Neuronal stem cell (in vitro differentiated cells): Measurements from ENCODE around the gene GTF2I.
"Not testable (repeated sequence)": the region's sequence is repeated elsewhere in the genome, so short reads cannot be mapped to it uniquely, and the experiment has no call there.

ENCODE experiments used
- DNase-seq: peaks from one replicate; pipeline ENCODE4 v3.0.0-alpha.2; 2013; ENCODE audit warnings: low spot score
- H2AFZ ChIP-seq: one replicate; pipeline ENCODE4 v1.6.1; 2013; ENCODE audit warnings: mild to moderate bottlenecking, low read length, inconsistent platforms
- H2AK5ac ChIP-seq: 2 replicates; pipeline ENCODE4 v1.6.1; 2013; ENCODE audit warnings: low read depth, mild to moderate bottlenecking, inconsistent platforms, low read length, moderate library complexity, mixed read lengths
- H2BK120ac ChIP-seq: 2 replicates; pipeline ENCODE4 v1.6.1; 2013; ENCODE audit warnings: low read depth, mild to moderate bottlenecking, inconsistent platforms, low read length, moderate library complexity, mixed read lengths
- H2BK12ac ChIP-seq: one replicate; pipeline ENCODE4 v1.6.1; 2013; ENCODE audit warnings: low read length, inconsistent platforms
- H2BK15ac ChIP-seq: 2 replicates; pipeline ENCODE4 v1.6.1; 2013; ENCODE audit warnings: mild to moderate bottlenecking, low read length, inconsistent platforms, mixed read lengths
- H2BK5ac ChIP-seq: one replicate; pipeline ENCODE4 v1.6.1; 2013; ENCODE audit warnings: inconsistent platforms, mild to moderate bottlenecking, low read length, moderate library complexity
- H3K14ac ChIP-seq: one replicate; pipeline ENCODE4 v1.6.1; 2013; ENCODE audit warnings: low read length, inconsistent platforms
- H3K18ac ChIP-seq: 2 replicates; pipeline ENCODE4 v1.6.1; 2013; ENCODE audit warnings: low read length, inconsistent platforms
- H3K23ac ChIP-seq: 2 replicates; pipeline ENCODE4 v1.6.1; 2013; ENCODE audit warnings: low read depth, mild to moderate bottlenecking, mixed read lengths, low read length, inconsistent platforms; ENCODE audit not compliant: poor library complexity
- H3K27ac ChIP-seq: replicated peaks from 3 replicates; pipeline ENCODE4 v1.5.1; 2013; ENCODE audit warnings: low read length, inconsistent platforms
- H3K27me3 ChIP-seq, 3 experiments: 2 replicates each; pipeline ENCODE4 v1.6.1; 2013; ENCODE audit warnings: low read length in 3 of 3, mild to moderate bottlenecking in 2 of 3, inconsistent platforms in 1 of 3, low read depth in 1 of 3, mixed read lengths in 1 of 3, moderate library complexity in 1 of 3; ENCODE audit not compliant: control insufficient read depth in 3 of 3, insufficient read depth in 3 of 3
- H3K36me3 ChIP-seq, 2 donors: replicated peaks in 1 of 2; 2 replicates each; pipeline ENCODE4 v1.6.1; 2013; ENCODE audit warnings: low read length in 2 of 2; ENCODE audit not compliant: control insufficient read depth in 2 of 2, insufficient read depth in 2 of 2
- H3K4ac ChIP-seq: 2 replicates; pipeline ENCODE4 v1.6.1; 2013; ENCODE audit warnings: inconsistent platforms, mild to moderate bottlenecking, low read length, moderate library complexity
- H3K4me1 ChIP-seq, 2 donors: 1 replicate in 1 of 2; 2 replicates in 1 of 2; pipeline ENCODE4 v1.6.1; 2013; ENCODE audit warnings: low read length in 2 of 2, low read depth in 1 of 2; ENCODE audit not compliant: control insufficient read depth in 2 of 2, insufficient read depth in 1 of 2
- H3K4me2 ChIP-seq: one replicate; pipeline ENCODE4 v1.6.1; 2013; ENCODE audit warnings: mild to moderate bottlenecking, low read length, inconsistent platforms; ENCODE audit not compliant: insufficient read depth, poor library complexity, severe bottlenecking
- H3K4me3 ChIP-seq, 2 donors: 2 replicates each; pipeline ENCODE4 v1.5.1; 2013; ENCODE audit warnings: low read length in 2 of 2, mild to moderate bottlenecking in 2 of 2, inconsistent platforms in 1 of 2, moderate library complexity in 1 of 2
- H3K79me1 ChIP-seq: one replicate; pipeline ENCODE4 v1.6.1; 2013; ENCODE audit warnings: low read depth, mild to moderate bottlenecking, inconsistent platforms, low read length, moderate library complexity
- H3K9ac ChIP-seq: one replicate; pipeline ENCODE4 v1.6.1; 2013; ENCODE audit warnings: mild to moderate bottlenecking, low read depth, low read length, inconsistent platforms; ENCODE audit not compliant: poor library complexity
- H3K9me3 ChIP-seq, 2 donors: replicated peaks in 1 of 2; 2 replicates each; pipeline versions ENCODE3 to v1.6.1; 2013; ENCODE audit warnings: low read length in 2 of 2, mild to moderate bottlenecking in 2 of 2, inconsistent platforms in 1 of 2, low read depth in 1 of 2, mixed read lengths in 1 of 2, moderate library complexity in 1 of 2; ENCODE audit not compliant: control insufficient read depth in 2 of 2, insufficient read depth in 1 of 2
- H4K8ac ChIP-seq: one replicate; pipeline ENCODE4 v1.6.1; 2013; ENCODE audit warnings: low read depth, mild to moderate bottlenecking, inconsistent platforms, low read length, moderate library complexity
- H4K91ac ChIP-seq: one replicate; pipeline ENCODE4 v1.6.1; 2013; ENCODE audit warnings: low read length, low read depth, mild to moderate bottlenecking, inconsistent platforms; ENCODE audit not compliant: poor library complexity
- WGBS, 2 donors: extraction: QIAGEN DNeasy Blood & Tissue Kit; methylation state at CpG; one replicate each; pipeline ENCODE4 v1.1.7; 2013; ENCODE audit warnings: missing lambda C conversion rate in 2 of 2, mixed read lengths in 1 of 2; ENCODE audit not compliant: insufficient read length in 2 of 2, insufficient replicate concordance in 1 of 2; ENCODE audit errors: extremely low coverage in 2 of 2; 5-methylcytosine and 5-hydroxymethylcytosine counted together

Gene GTF2I

DNA sequence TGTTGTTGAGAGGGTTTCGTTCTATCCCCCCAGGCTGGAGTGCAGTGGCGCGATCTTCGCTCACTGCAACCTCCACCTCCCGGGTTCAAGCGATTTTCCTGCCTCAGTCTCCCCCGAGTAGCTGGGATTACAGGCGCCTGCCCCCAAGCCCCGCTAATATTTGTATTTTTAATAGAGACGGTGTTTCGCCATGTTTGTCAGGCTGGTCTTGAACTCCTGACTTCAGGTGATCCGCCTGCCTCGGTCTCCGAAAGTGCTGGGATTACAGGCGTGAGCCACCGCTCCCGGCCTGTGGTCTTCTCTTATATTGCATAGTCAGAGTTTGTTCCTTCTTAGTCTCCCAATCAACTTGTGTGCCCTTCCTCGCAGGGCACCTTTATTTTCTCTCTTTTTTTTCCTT lies 2.7 kb downstream of the GTF2I start:
- H4K8ac ChIP-seq, H4K91ac ChIP-seq, H3K79me1 ChIP-seq, H2BK120ac ChIP-seq, H3K9me3 ChIP-seq, H3K14ac ChIP-seq, H3K23ac ChIP-seq, H2AK5ac ChIP-seq, H3K4ac ChIP-seq, H2AFZ ChIP-seq, H3K9ac ChIP-seq, H3K27me3 ChIP-seq, H2BK5ac ChIP-seq, H3K4me3 ChIP-seq, DNase-seq, H2BK15ac ChIP-seq, H2BK12ac ChIP-seq: not testable (repeated sequence)
- no CpG with 5 or more reads among the region's 18 CpGs for WGBS, 2 donors
- peak overlapping the region; percentile 86 for H3K27ac ChIP-seq
- H3K4me1 ChIP-seq, result peaks cover 12 to 19% of the 10 kb centered on the region in 2 donors
- peak overlapping the region; percentile 13 for H3K4me2 ChIP-seq
- peak overlapping the region; percentile 44 for H3K18ac ChIP-seq
- peaks cover 2 to 57% of the 10 kb centered on the region in 2 donors for H3K36me3 ChIP-seq

DNA sequence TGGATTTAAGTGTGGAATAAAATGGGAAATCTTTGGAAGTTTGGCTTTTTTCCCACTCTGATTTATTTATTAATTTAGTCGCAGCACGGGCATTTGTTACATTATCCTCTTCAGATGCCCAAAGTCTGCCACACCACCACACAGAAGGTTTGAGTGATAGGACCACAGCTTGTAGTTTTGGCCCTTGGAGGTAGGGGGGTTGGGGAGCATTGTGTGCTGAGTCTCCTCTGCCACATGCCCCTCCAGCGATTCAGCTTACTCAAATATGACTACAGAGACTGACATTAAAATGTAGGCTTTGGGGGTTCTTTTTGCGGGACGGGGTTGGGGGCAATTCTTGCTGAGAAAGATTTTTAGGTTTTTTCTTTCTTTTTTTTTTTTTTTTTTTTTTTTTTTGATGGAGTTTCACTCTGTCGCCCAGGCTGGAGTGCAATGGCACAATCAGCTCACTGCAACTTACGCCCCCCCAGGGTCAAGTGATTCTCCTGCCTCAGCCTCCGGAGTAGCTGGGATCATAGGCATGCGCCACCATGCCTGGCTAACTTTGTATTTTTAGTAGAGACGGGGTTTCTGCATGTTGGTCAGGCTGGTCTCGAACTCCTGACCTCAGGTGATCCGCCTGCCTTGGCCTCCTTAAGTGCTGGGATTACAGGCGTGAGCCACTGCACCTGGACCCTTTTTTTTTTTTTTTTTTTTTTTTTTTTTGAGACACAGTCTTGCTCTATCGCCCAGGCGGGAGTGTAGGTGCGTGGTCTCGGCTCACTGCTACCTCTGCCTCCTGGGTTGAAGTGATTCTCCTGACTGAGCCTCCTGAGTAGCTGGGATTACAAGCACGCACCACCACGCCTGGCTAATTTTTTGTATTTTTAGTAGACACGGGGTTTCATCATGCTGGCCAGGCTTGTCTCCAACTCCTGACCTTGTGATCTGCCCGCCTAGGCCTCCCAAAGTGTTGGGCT lies 4.6 kb downstream of the GTF2I start:
- not testable (repeated sequence) for H2BK12ac ChIP-seq, H3K14ac ChIP-seq, H3K18ac ChIP-seq, H2BK15ac ChIP-seq, H3K27me3 ChIP-seq, DNase-seq, H2AFZ ChIP-seq, H3K9me3 ChIP-seq, H2AK5ac ChIP-seq, H3K4ac ChIP-seq, H3K79me1 ChIP-seq, H4K8ac ChIP-seq, H3K4me2 ChIP-seq, H2BK5ac ChIP-seq, H3K4me3 ChIP-seq, H3K23ac ChIP-seq, H3K27ac ChIP-seq, H2BK120ac ChIP-seq, H3K9ac ChIP-seq, H4K91ac ChIP-seq
- WGBS, 2 donors, result no CpG with 5 or more reads among the region's 21 CpGs
- Histone ChIP-seq H3K36me3 (peaks cover 2 to 75% of the 10 kb centered on the region in 2 donors), H3K4me1 (peaks cover 10 to 12% of the 10 kb centered on the region in 2 donors)

DNA sequence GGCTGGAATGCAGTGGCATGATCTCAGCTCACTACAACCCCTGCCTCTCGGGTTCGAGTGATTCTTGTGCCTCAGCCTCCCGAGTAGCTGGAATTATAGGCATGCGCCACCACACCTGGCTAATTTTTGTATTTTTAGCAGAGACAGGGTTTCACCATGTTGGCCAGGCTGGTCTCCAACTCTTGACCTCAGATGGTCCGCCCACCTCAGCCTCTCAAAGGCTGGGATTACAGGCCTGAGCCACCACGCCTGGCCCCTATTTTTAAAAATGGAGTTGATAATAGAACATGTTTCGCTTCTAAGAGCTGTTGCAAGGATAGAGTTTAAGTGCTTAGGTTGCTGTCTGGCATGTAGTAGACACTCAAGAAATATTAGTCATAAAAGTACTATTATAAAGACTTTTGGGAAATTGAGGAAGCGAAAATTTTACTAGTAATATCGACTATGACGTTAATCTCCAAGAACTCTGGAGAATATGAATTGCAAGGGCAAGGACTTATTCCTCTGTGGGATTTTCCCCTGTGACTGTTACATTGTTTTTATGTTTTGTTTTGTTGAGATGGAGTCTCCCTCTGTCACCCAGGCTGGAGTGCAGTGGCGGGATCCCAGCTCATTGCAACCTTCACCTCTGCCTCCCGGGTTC lies 7.9 kb downstream of the GTF2I start:
- no peak overlapping the region for H3K9ac ChIP-seq

DNA sequence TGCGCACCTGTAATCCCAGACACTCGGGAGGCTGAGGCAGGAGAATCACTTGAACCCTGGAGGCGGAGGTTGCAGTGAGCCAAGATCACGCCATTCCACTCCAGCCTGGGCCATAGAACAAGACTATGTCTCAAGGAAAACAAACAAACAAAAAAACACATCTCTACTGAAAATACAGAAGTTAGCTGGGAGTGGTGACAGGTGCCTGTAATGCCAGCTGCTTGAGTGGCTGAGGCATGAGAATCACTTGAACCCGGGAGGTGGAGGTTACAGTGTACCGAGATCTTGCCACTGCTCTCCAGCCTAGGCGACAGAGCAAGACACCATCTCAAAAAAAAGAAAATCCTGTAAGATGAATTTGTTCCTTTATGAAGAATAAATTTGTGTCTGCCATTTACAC lies 9.5 kb downstream of the GTF2I start:
- H3K36me3 ChIP-seq, result peaks cover 5 to 75% of the 10 kb centered on the region in 2 donors
- not testable (repeated sequence) for H2BK15ac ChIP-seq, H3K23ac ChIP-seq, H3K4ac ChIP-seq, H3K4me1 ChIP-seq, H3K79me1 ChIP-seq, H2AK5ac ChIP-seq, H3K18ac ChIP-seq, H3K27ac ChIP-seq, H2BK120ac ChIP-seq, H2AFZ ChIP-seq, H4K8ac ChIP-seq, H3K4me3 ChIP-seq, H2BK5ac ChIP-seq, H3K4me2 ChIP-seq, H3K9ac ChIP-seq, H4K91ac ChIP-seq, H2BK12ac ChIP-seq, DNase-seq, H3K9me3 ChIP-seq, H3K14ac ChIP-seq, H3K27me3 ChIP-seq
- WGBS, 2 donors, result no CpG with 5 or more reads among the region's 7 CpGs

More for the DNA sequence above, 7.9 kb downstream of the GTF2I start:
- no peak for DNase-seq
- Histone ChIP-seq H2AK5ac (no peak overlapping the region), H3K18ac (no peak overlapping the region), H2BK15ac (no peak overlapping the region), H3K27ac (no peak overlapping the region), H3K14ac (no peak overlapping the region), H3K4me3 (no peak overlapping the region), H3K9me3 (peaks cover 0 to 4% of the 10 kb centered on the region in 2 donors), H2AFZ (no peak overlapping the region), H4K91ac (no peak overlapping the region), H3K27me3 (no peaks in the 10 kb centered on the region), H3K23ac (no peak overlapping the region), H3K79me1 (peaks cover 4% of the 10 kb centered on the region), H3K4ac (no peak overlapping the region), H3K4me2 (no peak overlapping the region), H2BK5ac (no peak overlapping the region), H4K8ac (no peak overlapping the region), H2BK12ac (no peak overlapping the region), H3K36me3 (peaks cover 5 to 81% of the 10 kb centered on the region in 2 donors), H2BK120ac (no peak overlapping the region), H3K4me1 (peaks cover 2 to 5% of the 10 kb centered on the region in 2 donors)
- no CpG with 5 or more reads among the region's 12 CpGs for WGBS, 2 donors
